HG02763 (cell line): ENCODE results near the gene SNX22.

Experiments used
- ATAC-seq: cut with Tn5 transposase; IDR thresholded peaks from one replicate; pipeline ENCODE4 v1.9.1; 2021; ENCODE audit warnings: mild to moderate bottlenecking, moderate library complexity; ENCODE audit not compliant: unreplicated experiment

The SNX22 gene

DNA sequence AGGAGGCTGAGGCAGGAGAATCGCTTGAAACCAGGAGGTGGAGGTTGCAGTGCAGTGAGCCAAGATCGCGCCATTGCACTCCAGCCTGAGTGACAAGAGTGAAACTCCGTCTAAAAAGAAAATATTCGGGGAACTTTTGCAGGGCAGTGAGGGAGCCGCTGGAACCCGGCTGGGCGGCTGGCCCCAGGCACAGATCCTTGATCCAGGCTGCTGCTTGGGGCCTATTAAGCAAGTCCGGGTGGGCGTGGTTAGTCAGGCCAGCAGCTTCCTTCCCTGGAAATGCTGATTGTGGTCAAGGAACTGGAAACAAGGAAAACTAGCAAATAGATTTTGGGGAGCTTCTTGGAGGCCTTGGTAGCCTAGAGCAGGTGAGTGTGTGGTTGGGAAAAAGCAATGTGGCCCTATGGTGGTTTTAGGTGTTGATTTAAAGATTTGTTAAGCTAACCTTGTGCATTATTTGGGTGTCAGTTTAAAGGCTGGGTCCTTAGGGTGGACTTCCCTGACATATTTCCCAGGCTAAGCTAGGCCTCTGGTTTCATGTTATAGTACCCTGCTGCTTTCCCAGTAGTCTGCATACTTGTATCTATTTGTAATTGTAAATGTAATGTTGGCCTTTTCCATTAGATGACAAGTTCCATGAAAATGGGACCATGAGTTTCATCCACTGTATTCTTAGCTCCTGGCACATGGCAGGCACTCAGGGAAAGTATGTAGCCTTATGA is 17.7 kb upstream of the SNX22 start:
- ATAC-seq = no peak

DNA sequence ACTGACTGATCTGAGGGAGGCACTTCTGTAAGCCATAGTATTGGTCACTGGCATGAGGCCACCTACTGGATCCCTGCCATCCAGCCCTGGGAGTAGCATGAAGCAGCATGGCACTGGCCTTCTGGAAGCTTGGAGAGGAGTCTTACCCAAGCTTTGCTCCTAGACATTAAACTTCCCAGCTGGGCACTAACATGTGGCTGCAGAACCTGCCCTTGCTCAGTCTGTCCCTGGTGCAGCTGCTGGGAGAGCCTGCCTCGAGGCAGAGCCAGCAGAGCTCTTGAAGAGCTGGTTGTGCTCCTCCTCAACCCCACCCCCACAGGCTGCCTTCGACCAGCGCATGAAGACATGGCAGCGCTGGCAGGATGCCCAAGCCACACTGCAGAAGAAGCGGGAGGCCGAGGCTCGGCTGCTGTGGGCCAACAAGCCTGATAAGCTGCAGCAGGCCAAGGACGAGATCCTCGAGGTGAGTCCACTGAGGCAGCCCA is 17.1 kb upstream of the SNX22 start:
- no peak for ATAC-seq

DNA sequence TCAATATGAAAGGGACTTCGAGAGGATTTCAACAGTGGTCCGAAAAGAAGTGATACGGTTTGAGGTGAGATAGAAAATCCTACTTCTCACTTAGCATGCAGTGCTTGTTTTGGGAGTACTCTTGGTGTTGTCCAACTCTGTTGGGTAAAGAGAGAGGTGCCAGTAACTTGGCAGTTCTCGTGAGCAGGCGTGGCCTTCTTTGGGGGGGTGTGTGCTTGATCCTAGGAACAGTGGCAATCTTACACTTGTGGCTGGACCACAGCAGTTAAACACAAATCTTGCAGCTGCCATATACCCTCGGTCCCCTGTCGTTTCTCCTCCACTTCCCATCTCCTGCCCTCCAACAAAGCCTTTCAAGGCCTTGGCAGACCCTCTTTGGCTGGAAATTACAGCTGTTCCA is 15.2 kb upstream of the SNX22 start:
- no peak for ATAC-seq

DNA sequence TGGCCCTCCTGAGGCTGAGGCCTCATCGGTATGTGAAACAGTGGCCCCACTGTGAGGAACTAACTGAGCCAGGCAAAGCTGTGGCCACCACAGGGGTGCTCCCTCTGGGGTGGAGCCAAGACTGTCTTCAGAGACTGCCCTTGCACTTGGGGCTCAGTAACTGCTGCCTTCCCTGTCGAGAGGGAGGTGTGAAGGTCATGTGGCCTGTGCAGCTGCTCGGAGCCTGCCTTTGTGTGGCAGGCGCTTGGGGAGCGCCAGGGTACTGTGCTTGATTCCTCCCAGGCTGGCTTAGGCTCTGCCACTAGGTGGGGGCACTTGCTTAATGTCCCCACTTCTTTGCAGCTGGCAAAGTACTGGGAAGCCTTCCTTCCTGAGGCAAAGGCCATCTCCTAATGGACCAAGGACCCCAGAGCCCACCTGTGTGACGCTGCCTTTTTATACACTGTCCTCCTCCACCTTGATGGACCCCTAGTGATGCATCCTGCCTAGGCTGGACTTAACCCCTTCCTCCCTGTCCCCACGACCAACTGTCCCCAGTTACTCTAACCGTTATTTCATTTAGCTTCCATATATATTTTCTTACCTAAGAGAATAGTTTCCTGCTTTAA is 14.2 kb upstream of the SNX22 start:
- ATAC-seq = no peak

DNA sequence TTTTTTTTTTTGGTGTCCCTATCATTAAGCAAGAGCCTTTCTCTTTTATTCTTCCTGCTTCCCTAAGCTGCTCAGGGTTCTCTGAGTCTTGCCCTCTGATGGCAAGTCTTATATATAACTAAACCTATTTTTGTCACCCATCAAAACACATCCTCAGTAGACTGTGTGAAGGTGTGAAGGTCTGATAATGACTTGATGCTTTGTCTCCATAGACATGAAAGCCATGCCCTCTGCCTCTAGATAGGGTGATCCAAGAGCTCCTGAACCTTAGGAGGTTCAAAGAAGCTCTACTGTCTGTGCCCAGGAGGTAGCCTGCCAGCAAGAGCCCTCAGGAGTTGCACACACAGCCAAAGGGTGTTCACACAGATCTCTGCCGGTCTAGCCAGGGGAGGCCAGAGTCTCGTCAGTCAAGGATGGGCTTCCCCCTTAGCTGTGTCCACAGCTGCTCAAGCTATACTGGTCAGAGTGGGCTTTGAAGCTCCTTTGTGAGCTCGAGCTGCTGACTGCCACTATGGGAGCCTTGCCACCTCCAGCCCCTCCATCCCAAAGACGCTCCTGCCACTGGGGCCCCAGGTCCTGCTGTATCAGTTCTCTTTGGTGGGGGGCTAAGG is 13.1 kb upstream of the SNX22 start:
- ATAC-seq = no peak

DNA sequence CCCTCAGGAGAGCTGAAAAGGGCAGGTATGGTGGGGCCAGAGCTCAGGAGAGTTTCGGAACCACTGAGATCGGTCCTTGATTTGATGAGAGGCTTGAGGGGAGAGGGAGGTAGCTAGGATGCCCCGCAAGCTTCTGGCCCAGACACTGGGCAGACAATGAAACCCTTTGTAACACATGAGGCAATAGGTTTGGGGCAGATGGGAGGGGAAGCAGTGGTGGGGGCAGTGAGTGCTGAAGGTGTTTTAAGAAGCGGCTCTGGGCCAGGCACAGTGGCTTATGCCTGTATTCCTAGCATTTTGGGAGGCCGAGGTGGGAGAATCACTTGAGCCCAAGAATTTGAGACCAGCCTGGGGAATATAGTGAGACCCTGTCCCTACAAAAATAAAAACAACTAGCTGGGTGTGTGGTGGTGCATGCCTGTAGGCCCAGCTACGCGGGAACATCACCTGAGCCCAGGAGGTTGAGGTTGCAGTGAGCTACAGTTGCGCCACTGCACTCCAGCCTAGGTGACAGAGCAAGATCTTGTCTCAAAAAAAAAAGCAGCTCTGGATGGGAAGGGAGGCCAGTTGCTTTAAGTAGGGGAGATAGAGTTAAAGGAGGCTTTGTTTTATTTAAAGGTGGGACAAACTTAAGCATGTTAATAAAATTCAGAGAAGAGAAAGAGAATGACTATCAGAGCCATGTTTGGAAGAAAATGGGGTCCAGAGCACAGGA is 9.6 kb upstream of the SNX22 start:
- ATAC-seq = no peak

DNA sequence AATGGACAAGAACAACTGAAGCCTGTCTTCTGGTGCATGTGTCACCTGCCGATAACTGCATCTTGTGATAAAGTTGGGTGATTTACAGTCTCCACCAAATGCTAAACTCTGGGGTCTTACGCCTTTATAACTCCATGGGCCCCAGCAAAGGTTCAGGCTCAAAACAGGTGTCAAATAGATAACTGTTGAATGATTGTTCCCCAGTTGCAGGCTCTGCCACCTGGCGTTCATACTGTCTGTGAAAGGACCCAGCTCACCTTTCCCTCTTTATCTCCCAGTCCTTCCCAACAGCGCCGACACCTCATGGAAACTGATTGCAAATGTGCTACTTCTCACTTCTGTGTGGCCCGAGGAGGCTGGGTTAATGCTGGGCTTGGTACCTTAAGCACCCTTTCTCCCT is 8.3 kb upstream of the SNX22 start:
- ATAC-seq = no peak

DNA sequence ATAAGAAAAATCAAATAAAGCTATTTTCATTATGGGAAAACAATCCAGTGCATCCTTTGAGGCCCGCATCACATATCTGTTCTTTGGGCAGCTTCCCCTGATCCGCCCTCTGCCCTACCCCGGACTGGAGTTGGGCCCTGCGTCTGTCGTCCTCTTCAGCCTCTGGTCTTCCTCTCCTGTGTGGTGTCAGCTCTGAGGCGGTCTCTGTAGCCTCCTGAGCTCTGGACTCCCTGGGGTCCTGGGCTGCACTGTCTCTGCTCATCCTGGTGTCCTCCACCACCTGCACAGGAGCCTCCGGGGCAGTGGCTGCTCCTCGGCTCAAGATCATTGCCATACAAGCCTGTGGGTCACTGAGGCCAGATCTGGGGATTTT is 7.4 kb upstream of the SNX22 start:
- no peak for ATAC-seq

DNA sequence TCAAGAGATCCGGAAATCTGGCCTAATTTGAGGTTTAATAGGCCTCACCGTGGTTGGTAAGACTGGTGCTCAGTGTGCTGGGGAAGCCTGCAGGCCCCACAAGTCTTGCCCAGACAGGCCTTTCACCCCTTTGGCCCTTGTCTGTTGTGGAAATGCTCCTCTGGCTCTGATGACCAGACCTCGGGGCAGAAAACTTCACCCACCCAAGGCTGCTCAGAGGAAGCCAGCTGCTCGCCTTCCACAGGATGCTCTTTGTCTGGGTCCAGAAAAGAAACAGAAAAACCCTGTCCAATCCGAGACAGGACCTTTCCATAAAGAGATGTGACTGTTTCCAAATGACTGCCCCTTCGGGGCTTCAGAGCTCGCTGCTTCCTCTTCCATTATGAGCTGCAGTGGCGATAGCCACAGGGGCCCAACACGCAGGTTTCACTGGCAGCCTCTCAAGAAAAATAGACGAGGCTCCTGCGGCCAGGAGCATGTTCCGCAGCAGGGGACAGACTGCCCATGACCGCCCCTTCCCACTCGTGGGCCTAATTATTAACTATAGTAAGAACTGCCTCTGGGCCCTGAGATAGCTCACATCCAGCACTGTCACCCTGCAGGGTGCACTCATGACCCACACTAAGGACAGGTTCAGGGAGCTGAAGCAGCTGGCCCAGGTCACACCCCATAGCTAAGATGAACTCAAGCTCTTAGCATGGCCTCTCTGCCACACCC is 6.8 kb upstream of the SNX22 start:
- ATAC-seq = peak; percentile 55

DNA sequence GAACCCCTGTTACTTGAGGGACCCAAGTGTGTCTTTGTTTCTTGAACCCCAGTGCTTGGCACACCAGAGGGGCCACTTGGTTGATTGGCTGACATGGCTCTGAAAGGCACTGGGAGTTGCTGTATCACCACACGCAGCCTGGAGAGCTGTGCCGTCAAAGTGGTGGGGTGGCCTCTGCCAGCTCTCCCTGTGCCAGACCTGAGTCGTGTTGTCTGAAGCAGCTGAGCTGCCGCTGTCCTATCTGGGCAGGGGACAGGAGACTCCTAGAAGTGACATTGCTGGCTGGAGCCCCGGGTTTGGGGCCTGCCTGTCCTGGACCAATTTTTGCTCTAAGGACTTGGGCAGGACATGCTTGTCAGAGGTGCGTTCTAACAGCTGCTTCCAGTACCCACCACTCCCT is 5.5 kb upstream of the SNX22 start:
- no peak for ATAC-seq

DNA sequence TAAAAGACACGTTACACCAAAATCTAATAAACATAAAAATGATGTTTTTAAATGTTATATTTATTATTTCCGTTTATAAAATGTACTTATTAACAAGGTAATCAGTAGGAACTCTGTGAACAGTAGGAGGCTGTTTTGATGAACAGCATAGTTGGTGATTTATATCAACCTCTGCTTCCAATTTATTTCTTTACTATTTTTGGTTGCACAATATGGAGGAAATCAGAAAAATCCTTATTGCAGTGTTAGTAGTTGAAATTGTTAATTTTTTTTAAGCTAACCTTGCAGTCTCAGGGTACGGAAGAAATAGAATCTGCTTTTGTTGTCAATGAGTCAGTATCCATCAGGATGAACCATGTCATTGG is 5.0 kb upstream of the SNX22 start:
- no peak for ATAC-seq

DNA sequence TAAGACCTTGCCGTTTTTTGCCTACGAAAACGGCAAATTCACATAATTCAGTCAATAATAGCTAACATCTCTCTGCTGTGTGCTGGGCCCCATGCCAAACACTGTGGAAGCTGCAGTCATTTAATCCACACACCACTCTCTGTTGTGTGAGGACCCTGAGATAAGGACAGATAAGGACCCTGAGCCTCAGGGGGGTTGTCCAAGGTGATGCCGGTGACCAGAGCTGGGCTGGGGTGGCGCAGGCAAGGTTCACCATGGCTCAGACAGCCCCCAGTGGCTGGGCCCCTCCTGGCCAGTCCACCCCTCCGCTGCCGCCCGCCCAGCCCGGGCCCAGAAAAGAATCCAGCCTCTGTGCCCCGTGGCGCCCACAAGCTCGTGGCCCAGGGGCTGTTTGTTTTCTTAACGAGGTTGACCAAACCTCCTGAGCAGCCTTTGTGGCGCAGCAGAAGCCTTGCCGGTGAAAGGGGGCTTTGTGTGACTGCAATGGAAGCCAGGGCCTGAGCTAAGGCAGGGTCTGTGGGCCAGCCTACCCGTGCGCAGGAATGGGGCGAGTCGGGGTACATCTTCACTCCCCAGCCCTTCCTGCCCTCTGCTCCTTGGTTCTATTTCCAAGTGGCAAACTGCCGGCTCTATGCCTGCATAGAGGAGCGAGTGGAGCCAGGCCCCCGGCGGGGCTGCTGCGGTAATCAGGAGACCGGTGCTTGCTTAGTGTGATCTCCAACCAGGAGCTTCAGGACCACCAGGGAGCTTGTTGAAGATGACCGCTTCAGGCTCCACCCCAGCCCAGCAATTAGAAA is 4.4 kb upstream of the SNX22 start:
- no peak for ATAC-seq

DNA sequence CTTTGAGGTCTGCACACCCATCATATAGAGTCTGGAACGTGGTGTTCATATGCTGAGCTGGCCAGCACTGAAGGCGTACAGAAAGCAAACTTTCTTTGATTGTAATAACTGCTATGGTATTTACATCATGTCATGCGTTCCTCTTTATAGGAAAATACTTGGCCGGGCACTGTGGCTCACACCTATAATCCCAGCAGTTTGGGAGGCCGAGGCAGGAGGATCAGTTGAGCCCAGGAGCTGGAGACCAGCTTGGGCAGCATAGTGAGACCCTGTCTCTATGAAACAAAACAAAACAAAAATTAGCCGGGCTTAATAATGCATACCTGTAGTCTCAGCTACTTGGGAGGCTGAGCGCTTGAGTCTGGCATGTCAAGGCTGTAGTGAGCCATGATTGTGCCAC is 3.4 kb upstream of the SNX22 start:
- ATAC-seq = no peak

DNA sequence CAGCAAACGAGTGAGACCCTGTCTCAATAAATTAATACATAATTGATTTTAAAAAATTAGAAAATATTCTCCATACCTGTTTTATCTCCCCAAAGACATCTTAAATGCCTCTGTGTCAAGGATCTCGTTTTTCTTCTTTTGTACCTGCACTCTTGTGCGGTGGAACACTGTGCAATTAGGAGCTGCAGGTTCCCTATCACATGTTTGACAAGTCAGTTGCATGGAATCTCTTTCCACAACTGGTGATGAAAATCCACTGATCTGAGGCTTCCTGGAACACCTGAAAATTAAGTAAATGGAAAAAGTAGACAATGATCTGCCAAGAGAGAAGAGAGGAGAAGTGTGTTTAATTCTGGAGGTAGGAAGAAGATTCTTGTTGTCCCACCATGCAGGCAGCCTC is 3.0 kb upstream of the SNX22 start:
- ATAC-seq = no peak

DNA sequence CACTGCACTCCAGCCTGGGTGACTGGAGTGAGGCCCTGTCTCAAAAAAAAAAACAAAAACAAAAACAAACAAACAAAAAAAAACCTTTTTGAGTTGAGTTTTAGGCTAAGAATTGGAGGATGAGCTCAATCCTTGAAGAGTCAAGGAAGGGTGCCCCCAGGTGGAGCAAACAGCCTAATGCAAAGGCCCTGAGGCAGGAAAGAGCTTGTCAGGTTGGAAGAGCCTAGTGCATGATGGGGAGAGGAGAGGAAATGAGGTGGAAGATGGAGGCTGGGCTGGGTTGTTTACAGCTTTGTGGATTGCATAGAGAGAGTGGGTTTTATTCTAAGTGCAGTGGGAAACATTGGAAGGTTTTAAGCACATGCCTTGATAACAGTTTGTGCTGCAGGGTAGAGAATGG is 2.1 kb upstream of the SNX22 start:
- no peak for ATAC-seq

DNA sequence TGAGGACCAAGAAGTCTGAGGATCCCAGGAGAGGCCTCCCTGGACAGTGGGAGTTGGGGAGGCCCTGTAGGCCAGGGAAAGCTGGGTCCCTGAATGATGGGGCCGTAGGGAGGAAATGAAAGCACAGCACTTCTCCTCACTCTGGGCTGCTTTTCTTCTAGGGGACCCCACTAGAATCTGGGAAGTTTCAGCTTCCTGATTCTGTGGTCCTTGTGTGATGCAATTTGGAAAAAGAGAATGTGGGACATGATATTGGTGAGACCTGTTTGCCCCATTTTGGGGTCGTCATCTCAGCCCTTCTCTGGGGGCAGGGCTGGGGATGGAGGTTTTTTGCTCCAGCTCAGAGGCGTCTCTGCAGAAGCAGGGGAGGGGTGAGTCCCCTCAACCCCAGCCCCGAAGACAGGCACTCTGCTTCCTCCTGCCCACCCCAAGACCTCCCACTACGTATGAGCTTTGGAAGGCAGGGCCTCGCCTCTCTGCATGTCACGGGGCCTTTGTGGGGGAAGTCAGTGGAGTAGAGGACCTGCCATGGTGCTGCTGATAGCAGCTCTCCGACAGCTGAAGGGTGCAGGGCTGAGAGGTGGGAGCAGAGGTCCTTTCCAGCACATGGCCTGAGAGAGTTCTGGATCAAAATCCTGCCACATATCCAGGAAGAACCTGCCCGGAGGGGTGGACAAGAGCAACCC is 1.5 kb upstream of the SNX22 start:
- no peak for ATAC-seq

DNA sequence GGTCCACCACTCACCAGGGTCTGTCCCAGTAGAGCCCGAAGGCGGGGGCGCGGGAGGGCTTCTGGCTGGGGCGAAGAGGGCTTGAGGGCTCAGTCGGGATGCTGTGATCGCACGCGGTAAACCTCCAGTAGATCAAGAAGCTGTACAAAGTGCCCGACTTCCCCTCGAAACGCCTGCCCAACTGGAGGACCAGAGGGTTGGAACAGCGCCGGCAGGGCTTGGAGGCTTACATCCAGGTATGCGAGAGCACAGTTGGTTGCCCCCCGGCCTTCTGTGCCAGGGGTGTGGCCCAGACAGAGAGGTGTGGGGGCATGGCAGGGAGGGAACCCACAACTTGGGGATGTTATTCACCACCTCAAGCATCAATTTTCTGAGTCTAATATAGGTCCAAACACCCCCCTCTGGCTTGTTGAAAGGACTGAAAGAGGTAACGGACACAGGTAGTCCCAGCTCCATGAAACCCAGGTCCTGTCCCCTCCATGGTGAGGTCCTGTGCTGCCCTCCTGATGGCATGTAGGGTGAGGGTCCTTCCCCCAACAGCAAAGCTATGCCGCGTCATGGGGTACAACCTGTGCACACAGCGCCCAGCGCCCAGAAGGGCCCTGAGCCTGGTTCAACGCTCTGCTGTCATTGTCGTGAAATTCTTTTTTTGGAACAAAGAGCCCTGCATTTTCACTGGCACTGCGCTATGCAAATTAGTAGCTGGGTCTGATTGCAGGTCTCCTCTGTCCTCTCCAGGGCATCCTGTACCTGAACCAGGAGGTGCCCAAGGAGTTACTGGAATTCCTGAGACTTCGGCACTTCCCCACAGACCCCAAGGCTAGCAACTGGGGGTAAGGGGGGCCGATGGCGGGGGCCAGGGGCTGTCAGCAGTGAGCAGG is 1.2 kb downstream of the SNX22 start:
- ATAC-seq = peak; percentile 5

DNA sequence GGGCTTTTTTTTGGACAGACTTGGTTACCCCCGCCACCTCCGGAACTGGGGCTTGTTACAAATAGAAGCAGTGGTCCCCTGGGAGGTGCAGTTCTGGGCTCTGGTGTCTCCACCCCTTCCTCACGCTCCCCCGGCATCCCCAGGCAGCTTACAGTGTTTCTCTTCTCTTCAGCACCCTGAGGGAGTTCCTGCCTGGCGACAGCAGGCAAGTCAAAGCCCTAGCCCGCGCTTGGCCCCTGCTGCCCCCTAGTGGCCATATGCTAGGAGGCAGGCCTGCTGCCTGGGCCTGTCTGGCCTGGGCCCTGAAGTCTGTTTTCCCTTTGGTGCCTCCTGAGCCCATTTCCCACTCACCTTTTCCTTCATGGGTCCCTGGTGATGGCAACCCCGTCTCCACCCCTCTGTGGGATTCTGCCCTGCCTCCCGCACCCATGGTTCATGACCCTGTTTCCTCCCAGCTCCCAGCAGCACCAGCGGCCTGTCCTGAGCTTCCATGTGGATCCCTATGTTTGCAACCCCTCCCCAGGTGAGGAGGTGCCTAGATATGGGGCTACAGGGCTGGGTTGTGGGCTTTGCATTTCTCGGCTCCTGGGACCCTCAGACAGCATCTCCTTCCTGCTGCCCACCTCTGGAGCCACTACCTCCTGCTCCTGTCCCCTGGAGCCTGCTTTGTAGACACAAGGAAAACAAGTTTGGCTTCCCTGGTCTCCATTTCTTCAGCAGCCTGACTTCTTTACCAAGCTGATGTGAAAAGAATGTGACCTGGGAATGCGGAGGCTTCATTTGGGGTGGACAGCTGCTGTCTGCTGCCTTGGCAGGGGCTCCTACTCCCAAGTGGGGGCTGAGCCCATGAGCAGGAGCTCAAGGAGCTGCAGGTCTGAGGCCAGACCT is 2.2 kb downstream of the SNX22 start:
- ATAC-seq = peak; percentile 49
